WERI-Rb-1 (cell line): Measurements from ENCODE around the gene STK11IP.
"Not testable (repeated sequence)": the region's sequence is repeated elsewhere in the genome, so short reads cannot be mapped to it uniquely, and the experiment has no call there.

Source experiments
- DNase-seq: peaks from one replicate; pipeline ENCODE4 v3.0.0-alpha.2; 2020
- H3K27ac ChIP-seq: fragments of 250-450 bp; sonication (Bioruptor Pico); 2 replicates; pipeline ENCODE4 v1.5.1; 2020; ENCODE audit warnings: mild to moderate bottlenecking, moderate library complexity
- H3K27me3 ChIP-seq: fragments of 250-450 bp; sonication (Bioruptor Pico); 2 replicates; pipeline ENCODE4 v1.5.1; 2021; ENCODE audit warnings: mild to moderate bottlenecking, low read depth, moderate library complexity; ENCODE audit not compliant: insufficient read depth, severe bottlenecking
- H3K36me3 ChIP-seq: fragments of 250-450 bp; sonication (Bioruptor Pico); 2 replicates; pipeline ENCODE4 v1.5.1; 2020; ENCODE audit warnings: mild to moderate bottlenecking, moderate library complexity
- H3K4me3 ChIP-seq: 2 replicates; pipeline ENCODE4 v1.5.1; 2011; ENCODE audit warnings: low read depth, mild to moderate bottlenecking, control low read depth, low read length
- H3K9me3 ChIP-seq: fragments of 250-450 bp; sonication (Bioruptor Pico); 2 replicates; pipeline ENCODE4 v1.5.1; 2021; ENCODE audit warnings: mild to moderate bottlenecking, moderate library complexity; ENCODE audit not compliant: severe bottlenecking
- CTCF ChIP-seq: IDR thresholded peaks from 2 replicates; pipeline ENCODE4 v1.5.1; 2011; ENCODE audit warnings: low read depth, mild to moderate bottlenecking, control low read depth, inconsistent platforms, low read length

Gene STK11IP

GRCh38 chr2:219644801-219645480 lies 47.3 kb downstream of the STK11IP start:
- no peak overlapping the region; the same call in 1 of the 2 replicates for H3K4me3 ChIP-seq
- peaks cover 3% of the 10 kb centered on the region; the same call in 1 of the 2 replicates for H3K36me3 ChIP-seq
- no peaks in the 10 kb centered on the region for H3K9me3 ChIP-seq
- DNase-seq, result peak; percentile 76
- H3K27me3 ChIP-seq, result no peaks in the 10 kb centered on the region
- TF ChIP-seq CTCF, result no peak
- peak overlapping the region; percentile 81 for H3K27ac ChIP-seq

GRCh38 chr2:219645631-219646527 lies 48.2 kb downstream of the STK11IP start:
- H3K4me3 ChIP-seq, result no peak overlapping the region
- no peak for DNase-seq
- TF ChIP-seq CTCF, result no peak
- no peaks in the 10 kb centered on the region for H3K9me3 ChIP-seq
- H3K27me3 ChIP-seq, result no peaks in the 10 kb centered on the region
- H3K36me3 ChIP-seq, result peaks cover 3% of the 10 kb centered on the region; the same call in 1 of the 2 replicates
- peak overlapping the region; percentile 81; the same call in 1 of the 2 replicates for H3K27ac ChIP-seq

DNA sequence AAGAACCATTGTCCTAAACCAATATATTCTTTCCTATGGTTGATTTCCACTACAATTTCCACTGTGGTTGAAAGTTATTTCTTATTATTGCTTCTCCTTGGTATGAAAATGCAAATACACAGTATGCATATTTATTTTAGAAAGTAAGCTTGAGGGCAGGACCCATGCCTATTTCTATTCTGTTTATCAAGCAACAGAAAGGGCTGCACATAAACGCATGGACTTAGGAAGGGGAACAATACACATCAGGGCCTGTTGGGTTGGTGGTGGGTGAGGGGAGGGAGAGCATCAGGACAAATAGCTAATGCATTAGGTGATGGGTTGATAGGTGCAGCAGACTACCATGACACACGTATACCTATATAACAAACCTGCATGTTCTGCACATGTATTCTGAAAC lies 50.5 kb downstream of the STK11IP start:
- H3K36me3 ChIP-seq, result no peaks in the 10 kb centered on the region
- H3K27me3 ChIP-seq, result no peaks in the 10 kb centered on the region

DNA sequence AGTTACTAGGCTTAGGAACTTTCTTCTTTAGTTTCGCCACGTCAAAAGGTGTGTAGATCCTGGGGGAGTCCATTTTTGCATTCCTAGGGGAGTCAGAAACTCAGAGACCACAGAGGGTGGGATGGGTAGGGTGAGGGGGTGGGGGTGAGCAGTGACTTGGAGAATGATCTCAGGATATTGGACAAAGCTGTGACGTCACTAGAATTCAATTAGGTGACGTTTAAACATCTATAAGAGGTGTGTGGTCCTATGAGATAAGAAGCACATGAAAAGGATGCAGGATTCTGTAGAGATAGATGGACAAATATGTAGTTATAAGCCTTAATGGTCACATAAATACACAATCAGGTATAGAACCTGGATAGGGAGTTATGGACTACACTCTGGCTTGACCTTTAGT lies 51.3 kb downstream of the STK11IP start:
- no peak for DNase-seq
- no peak for TF ChIP-seq CTCF
- H3K4me3 ChIP-seq, result no peak overlapping the region
- no peaks in the 10 kb centered on the region for H3K9me3 ChIP-seq
- no peaks in the 10 kb centered on the region for H3K36me3 ChIP-seq
- no peak overlapping the region for H3K27ac ChIP-seq
- H3K27me3 ChIP-seq, result no peaks in the 10 kb centered on the region

More for the DNA sequence above, 50.5 kb downstream of the STK11IP start:
- Histone ChIP-seq H3K9me3 (no peaks in the 10 kb centered on the region), H3K4me3 (no peak overlapping the region), H3K27ac (no peak overlapping the region)
- no peak for TF ChIP-seq CTCF
- DNase-seq, result no peak

DNA sequence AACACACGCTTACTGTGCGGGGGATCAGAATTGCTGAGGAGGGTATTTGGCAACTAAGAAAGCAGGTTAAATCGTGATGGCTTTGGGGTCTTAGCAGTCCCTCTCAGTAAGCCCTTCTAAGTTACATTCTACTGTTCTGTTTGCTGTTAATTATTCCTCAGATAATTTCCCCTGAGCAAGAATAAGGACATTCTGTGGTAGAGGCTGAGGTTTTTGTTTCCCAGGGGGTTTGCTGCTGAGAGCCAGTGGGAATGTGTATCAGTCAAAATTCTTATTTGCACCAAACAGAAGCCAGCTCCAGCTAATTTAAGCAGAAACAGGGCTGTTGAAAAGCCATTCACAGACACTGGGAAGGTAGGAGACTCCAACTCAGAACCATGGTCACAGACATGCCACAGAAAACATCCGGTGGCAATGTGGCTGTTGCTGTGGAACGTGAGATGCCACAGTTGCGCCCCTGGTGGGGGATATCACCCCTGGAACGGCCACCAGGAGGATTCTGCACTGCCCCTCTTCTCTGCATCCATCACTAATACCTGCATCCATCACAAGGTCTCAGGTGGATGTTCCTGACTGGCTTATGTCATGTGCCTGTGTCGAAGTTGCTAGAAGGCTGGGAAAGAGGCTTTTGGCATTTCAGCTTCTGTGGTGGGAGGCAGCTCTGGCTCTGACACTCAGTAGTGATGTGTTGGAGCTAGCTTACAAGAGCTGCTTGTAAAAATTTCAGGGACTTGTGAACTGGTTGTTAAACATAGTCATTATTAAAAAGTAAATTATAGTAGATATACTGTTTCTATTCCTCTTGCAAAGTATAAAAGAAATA lies 53.0 kb downstream of the STK11IP start:
- Histone ChIP-seq H3K27ac (no peak overlapping the region), H3K4me3 (no peak overlapping the region), H3K27me3 (no peaks in the 10 kb centered on the region), H3K9me3 (no peaks in the 10 kb centered on the region), H3K36me3 (no peaks in the 10 kb centered on the region)
- no peak for DNase-seq
- TF ChIP-seq CTCF, result no peak

GRCh38 chr2:219651656-219652055 lies 54.0 kb downstream of the STK11IP start:
- H3K27me3 ChIP-seq, H3K4me3 ChIP-seq: not testable (repeated sequence)

More at GRCh38 chr2:219651656-219652055, 54.0 kb downstream of the STK11IP start:
- not testable (repeated sequence) for DNase-seq, H3K27ac ChIP-seq, H3K9me3 ChIP-seq, H3K36me3 ChIP-seq
